ENCODE measurements around the gene ADSS2. TPM values are rescaled to one million over a fixed set of nuclear protein-coding genes. Genes with fewer than 3 reads are reported as not detected.

The ADSS2 gene
- total RNA-seq, 4 donors from 2014 or later = 39.4 to 59.3 (median 47.0) TPM

GRCh38 chr1:244439391-244440032 lies 12.2 kb downstream of the ADSS2 start:
- TF ChIP-seq POLR2A (IDR thresholded peaks at IDR 0.05) = no peak
- TF ChIP-seq CTCF (IDR thresholded peaks at IDR 0.05) = no peak
- 58 to 69% methylated on average over 8 of the region's 8 CpGs for WGBS, 2 donors
- H3K4me3 ChIP-seq (ENCODE audit: low read depth, poor library complexity, severe bottlenecking) = no peak overlapping the region
- DNase-seq (ENCODE audit: low spot score in 2 of 2) = no peak
- intact Hi-C loops (cut with DNase I; ENCODE audit: low total_unique reads) = no loop called here

GRCh38 chr1:244437086-244437468 lies 14.6 kb downstream of the ADSS2 start:
- no peak for TF ChIP-seq CTCF (IDR thresholded peaks at IDR 0.05)
- TF ChIP-seq POLR2A (IDR thresholded peaks at IDR 0.05) = no peak

GRCh38 chr1:244436336-244437085 lies 15.2 kb downstream of the ADSS2 start:
- no peak for DNase-seq (ENCODE audit: low spot score in 2 of 2)
- 91% methylated on average over 7 of the region's 7 CpGs for WGBS, 2 donors
- intact Hi-C loops (cut with DNase I; ENCODE audit: low total_unique reads) = no loop called here
- H3K4me3 ChIP-seq (ENCODE audit: low read depth, poor library complexity, severe bottlenecking) = no peak overlapping the region
- TF ChIP-seq POLR2A (IDR thresholded peaks at IDR 0.05) = no peak
- no peak for TF ChIP-seq CTCF (IDR thresholded peaks at IDR 0.05)

More at GRCh38 chr1:244437086-244437468, 14.6 kb downstream of the ADSS2 start:
- no peak for DNase-seq (ENCODE audit: low spot score in 2 of 2)
- H3K4me3 ChIP-seq (ENCODE audit: low read depth, poor library complexity, severe bottlenecking) = no peak overlapping the region
- intact Hi-C loops (cut with DNase I; ENCODE audit: low total_unique reads) = no loop called here

- TF ChIP-seq CTCF (IDR thresholded peaks at IDR 0.05) (no peak), POLR2A (IDR thresholded peaks at IDR 0.05) (no peak)
- H3K4me3 ChIP-seq (ENCODE audit: low read depth, poor library complexity, severe bottlenecking) = no peak overlapping the region
- WGBS, 2 donors = 76 to 81% methylated on average over 6 of the region's 6 CpGs
- intact Hi-C loops (cut with DNase I; ENCODE audit: low total_unique reads) = no loop called here
- no peak for DNase-seq (ENCODE audit: low spot score in 2 of 2)
These were observed 16.0 kb downstream of the ADSS2 start for GRCh38 chr1:244435562-244436205.

GRCh38 chr1:244431166-244431565 lies 20.5 kb downstream of the ADSS2 start:
- intact Hi-C loops (cut with DNase I; ENCODE audit: low total_unique reads) = no loop called here
- DNase-seq (ENCODE audit: low spot score in 2 of 2) = no peak
- H3K4me3 ChIP-seq (ENCODE audit: low read depth, poor library complexity, severe bottlenecking) = no peak overlapping the region
- TF ChIP-seq POLR2A (IDR thresholded peaks at IDR 0.05) (no peak), CTCF (IDR thresholded peaks at IDR 0.05) (no peak)
